Fibroblast of skin of abdomen (primary cell): ENCODE results near the gene PI4KA.
A peak's percentile ranks its signal among the peaks of the same experiment; 100 is the strongest.

Experiments used
- DNase-seq: peaks from one replicate; pipeline ENCODE4 v3.0.0-alpha.2; 2013

Gene PI4KA

DNA sequence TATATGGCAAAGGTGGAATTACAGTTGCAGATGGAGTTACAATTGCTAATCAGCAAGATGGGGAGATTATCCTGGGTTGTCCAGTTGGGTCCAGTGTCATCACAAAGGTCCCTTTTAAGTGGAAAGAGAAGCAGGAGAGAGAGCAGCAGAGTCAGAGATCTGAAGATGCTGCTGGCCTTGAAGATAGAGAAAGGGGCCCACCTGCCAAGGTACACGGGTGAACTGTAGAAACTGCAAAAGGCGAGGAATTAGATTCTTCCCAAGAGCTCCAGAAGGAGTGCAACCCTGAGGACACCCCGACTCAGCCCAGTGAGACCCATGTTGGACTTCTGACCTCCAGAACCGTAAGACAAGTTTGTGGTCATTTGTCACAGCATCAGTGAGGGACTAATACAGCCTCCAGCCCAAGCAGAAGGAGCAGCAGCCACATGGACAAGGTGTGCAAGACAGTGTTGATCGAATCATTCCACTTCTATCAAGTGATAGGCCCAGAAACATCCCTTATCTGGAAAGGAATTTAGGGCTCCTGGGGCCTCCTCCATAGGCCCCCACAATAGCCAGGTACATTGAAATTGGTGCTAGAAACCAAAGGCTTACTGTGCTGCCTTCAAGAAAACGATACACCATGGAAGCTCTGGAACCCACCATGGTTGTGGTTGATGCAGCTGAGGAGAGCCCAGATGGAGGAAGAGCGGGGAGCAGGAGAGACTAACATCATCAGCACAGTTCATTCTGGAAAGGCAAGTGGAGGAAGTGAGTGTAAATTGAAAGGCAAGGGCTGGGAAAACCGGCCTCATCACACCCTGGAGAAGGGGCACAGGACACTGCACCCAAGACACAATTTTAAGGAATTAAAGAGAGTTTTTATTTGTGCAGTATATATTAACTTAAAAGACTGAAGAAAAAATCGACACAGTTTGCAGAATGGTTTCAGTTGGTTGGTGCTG, 23.5 kb upstream of the PI4KA start:
- no peak for DNase-seq

- DNase-seq: no peak
These were observed 22.6 kb upstream of the PI4KA start for GRCh38 chr22:20881231-20881630.

DNA sequence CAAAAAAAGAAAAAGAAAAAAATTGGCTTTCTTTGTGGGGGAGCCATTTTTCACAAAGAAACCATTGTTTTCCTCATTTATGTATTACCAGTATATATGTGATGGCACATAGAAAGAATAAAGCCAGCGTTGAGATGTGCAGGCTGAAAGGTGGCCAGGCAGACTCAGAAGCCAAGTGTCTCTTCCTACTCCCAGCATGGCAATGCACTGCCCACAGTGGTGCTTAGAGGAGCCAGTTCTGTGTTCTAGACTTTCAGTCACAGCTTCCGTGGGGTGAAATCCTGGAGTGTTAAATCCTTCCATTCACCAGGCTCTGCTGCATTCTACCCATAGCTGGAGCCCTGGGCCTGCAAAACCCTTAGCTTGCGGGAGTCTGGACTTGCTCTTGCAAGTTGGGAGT, 19.1 kb upstream of the PI4KA start:
- no peak for DNase-seq

DNA sequence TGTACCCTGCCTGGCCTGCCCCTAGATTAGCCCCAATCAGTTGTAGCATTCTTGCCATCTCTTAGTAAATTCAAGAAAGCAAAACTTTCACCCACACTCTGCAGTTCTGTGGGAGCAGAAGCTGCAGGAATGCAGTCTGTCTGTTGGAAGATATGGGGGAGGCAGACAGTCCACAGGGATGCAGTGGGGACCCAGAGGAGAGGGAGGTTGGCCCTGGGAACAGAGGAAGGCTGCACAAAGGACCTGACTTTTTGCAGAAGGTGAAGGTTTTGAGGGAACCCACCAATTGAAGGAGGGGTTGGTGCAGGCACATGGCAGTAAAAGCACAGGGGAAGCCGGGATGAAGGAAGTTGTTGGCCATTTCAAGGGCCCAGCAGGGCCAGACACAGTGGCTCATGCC, 16.7 kb upstream of the PI4KA start:
- DNase-seq: no peak

GRCh38 chr22:20873214-20873613, 14.6 kb upstream of the PI4KA start:
- DNase-seq: no peak

DNA sequence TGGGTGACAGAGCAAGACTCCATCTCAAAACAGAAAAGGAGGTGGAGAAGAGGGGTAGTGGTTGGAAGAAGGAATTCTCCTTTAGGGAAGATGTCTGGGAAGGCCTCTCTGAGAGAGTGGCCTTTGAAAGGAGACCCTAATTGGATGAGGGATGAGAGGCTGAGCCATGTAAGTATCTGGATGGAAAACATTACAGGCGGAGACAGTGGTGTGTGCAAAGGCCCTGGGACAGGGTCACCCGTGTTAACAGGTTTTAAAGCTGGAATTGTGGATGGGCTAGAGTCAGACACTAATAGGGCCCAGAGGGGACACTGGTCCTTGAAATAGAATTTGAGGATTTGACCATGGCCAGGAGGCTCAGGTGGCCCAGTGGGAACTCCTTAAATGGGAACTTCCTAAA, 10.6 kb upstream of the PI4KA start:
- no peak for DNase-seq

DNA sequence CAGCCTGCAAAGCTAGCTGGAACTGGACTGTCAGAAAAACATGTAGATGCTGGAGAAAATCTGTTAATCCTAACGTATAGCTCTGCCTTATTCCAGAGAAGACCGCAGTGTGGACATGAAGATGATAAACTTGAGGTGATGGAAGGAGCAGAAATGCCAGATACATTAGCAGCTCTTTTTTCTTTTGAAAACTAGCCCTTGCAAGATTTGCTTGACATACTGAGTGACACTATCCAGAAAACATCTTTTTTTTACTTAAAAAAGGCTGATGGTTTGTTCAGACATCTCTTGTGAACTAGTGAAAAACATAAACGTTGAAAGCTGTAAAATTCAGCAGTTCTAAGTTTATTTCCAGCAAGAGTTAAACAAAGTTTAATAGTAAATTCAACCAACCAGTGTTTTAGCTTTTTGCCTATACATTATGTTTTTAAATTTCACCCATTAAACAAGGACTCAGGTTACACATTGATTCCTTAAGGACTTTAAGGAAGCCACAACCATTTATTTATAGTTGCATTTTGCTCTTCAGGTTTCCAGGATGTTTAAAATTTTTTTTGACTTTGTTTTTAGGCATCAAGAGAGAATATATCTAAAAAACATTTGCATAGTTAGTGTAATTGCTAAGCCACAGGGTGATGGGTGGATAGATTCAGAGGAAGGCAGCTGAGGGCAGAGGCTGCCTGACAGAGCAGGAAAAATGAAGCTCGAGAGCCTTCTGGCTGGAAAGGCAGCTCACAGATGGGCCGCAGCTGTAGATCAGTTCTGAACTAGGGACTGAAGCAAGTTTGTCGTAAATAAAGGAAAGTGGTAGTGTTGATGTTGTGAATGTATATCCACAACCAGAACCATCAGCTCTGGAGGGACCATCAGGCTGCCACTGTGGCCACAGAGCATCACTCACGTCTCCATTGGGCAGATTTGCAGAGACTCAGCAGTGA, 9.7 kb upstream of the PI4KA start:
- no peak for DNase-seq

DNA sequence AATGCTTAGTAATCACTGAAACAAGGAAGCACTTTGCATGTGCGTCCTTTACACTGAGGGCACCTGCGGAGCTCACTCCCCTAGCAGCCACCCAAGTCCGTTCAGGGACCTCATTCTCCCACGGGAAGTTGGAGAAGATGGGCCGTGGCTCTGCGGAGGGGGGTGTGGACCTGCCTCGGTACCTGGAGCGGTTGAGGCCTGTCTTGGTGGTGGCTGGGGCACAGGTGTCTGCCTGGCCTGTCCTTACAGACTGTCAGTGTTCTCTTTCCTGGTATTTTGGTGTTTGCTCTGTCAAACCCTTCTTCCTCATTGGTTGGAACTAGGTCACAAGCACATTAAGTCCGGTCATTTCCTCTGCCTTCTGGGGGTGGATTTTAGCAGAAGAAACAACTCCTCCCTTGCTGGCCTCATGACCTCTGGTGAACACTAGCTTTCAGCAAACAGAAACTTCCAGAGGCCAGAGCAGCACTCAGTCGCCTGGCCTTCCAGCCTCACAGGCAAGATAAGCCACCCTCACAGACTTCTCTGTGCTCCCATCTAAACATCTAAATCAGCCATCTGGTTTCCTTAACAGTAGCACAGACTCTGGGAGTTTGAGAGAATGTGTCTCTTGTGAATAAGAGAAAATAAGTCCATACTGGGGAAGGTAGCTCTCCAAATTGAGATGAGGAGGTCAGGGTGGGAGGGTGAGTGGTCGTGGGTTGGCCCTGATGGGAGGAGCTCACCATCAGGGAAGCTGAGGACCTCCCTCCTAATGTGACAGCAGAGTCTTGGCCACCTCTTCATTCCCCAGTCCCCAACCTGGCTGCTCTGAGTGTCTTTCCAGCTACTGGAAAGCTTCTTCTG, 8.8 kb upstream of the PI4KA start:
- DNase-seq: no peak

DNA sequence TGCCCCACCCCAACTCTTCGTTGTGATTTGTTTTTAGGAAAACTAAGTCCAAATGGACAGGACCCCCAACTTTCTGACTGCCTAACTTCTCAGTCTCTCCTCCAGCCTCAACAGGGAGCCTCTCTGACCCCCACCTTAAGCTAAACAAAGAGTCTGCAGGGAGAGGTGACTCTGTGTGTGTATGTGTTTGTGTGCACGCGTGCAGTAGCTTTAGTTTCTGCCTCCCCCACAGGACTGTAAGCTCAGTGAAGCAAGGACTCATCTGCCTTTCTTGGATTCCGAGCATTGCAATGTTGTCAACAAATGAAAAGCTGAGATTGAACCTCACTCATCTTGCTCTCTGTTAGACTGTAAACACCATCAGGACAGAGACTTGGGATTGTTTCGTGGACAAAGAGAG, 8.1 kb upstream of the PI4KA start:
- no peak for DNase-seq

GRCh38 chr22:20865875-20866445, 7.3 kb upstream of the PI4KA start:
- no peak for DNase-seq

DNA sequence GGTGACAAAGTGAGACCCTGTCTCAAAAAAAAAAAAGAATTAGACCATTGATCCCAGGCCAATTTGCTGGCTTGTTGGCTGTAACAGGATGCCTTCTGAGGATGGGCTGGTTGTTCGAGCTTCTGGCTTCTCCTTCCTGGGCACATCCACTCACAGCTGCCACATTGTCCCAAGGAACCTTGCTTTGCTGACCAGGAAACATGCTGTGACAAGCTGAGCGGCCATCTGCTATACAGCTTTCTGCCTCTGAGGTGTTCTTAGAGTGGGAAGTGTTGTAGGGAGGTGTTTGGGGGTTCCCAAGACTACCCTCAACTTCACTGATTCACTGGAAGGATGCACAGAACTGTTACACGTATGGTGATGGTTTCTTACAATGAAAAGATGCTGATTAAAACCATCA, 6.7 kb upstream of the PI4KA start:
- no peak for DNase-seq

DNA sequence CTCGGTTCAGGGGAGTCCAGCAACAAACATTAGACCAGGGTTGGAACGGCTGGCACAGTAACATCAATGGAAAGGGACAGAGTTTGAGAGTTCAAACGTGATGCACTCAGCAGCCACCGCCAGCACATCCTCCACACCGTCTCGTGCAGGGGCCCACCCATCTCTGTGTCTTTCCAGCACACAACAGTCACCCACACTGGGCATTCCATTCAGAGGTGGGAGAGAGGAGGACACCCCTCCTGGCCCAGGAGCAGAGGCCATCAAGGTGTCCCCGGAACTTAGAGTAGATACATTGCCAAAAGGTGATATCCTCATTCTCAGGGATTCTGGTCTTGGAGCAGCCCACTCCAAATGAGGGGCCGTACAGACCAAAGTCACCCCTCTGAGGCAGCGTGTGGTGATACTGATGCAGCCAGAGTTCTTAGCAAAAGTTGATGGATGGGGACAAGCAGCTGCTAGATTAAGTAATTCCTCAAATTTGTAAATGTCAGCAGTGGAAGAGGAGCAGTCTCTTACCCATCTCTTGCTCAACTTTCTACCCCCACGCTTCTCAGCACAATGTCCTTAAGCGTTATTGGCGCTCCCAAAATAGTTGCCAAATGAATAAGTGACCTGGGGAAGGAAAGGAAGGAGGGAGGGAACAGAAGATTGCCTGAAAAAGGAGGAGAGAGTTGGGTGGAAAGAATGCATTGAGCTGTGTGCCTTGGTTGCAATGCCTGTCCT, 5.7 kb upstream of the PI4KA start:
- no peak for DNase-seq

DNA sequence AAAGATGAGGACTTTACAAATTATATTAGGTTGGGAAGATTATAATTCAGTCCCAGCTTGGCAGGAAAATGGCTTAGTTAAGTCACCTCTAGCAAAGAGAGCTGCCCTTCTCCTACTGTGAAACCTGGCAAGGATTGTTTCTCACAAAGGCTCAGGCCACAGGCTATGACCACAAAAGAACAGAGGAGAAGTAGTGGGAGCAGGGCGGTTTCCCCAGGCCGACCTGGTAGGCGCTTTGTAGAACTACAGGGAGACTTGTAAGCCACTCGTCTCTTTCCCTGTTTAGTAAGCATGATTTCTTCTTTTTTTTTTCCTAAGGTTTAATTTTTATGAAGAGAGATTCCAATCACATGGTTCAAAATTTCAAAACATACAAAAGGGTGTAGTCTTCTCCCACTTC, 4.8 kb upstream of the PI4KA start:
- no peak for DNase-seq

- no peak for DNase-seq
These were observed 3.9 kb upstream of the PI4KA start for GRCh38 chr22:20862540-20862939.

- no peak for DNase-seq
These were observed 1.0 kb upstream of the PI4KA start for GRCh38 chr22:20859615-20860014.

- peak; percentile 89 for DNase-seq
These were observed 585 bp downstream of the PI4KA start for GRCh38 chr22:20857838-20858614.

- no peak for DNase-seq
These were observed 1.4 kb downstream of the PI4KA start for GRCh38 chr22:20857247-20857643.

DNA sequence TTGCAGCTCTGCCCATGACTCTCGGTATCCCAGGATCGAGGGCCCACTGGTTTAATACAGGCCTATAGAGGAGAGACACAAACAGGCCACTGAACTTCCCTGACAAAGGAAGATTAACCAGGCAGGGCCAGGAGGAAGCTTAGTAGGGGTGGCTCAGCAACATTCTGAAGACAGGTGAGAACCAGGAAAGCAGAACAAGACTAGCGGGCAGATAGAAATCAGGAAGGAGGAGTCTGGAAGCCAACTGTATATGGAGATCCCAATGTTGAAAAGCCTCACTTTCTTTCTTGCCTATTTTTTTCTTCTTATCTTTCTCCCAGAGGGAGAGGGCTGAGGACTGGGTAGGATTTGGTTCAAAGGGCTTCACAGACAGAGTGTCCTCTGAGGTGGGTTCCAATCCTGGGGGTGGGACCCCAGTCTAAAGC, 5.4 kb downstream of the PI4KA start:
- no peak for DNase-seq

DNA sequence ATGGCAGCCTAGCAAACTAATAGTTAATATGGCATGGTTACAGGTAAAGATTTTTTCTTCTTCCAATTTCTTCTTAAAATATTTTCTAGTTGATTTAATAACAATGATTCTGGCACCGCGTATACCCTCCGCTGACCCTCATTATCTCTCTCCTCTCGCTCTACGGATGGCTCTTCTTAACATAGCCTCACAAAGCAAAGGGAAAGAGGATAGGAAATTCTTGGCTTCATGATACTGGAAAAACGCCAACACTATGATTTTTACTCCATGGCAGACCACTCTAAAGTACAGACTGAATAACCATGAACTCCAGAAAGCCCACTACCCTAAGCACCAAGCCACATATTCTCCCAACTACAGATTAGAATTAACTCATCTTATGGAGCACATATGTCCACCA, 6.1 kb downstream of the PI4KA start:
- DNase-seq: no peak

DNA sequence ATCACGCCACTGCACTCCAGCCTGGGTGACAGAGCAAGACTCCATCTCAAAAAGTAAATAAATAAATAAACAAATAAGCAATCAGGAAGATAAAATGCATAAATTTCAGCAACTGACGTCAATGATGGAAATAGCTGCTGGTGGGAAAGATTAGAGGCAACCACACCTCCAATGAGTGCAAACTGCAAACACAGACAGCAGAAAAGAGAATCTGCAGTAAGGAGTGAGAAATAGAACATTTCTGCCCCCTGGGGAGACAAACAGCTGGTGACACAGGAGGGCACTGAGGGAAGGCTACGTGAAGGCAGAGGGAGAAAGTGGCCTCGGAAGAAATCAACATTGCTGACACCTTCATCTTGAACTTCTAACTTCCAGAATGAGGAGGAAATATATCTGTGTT, 6.5 kb downstream of the PI4KA start:
- no peak for DNase-seq
